NCI-H146 (cell line): ENCODE measurements around the gene KBTBD12.

ENCODE experiments used
- DNase-seq: peaks from one replicate; lab custom pipeline; 2025; lab: John Stamatoyannopoulos, UW

Gene KBTBD12

DNA sequence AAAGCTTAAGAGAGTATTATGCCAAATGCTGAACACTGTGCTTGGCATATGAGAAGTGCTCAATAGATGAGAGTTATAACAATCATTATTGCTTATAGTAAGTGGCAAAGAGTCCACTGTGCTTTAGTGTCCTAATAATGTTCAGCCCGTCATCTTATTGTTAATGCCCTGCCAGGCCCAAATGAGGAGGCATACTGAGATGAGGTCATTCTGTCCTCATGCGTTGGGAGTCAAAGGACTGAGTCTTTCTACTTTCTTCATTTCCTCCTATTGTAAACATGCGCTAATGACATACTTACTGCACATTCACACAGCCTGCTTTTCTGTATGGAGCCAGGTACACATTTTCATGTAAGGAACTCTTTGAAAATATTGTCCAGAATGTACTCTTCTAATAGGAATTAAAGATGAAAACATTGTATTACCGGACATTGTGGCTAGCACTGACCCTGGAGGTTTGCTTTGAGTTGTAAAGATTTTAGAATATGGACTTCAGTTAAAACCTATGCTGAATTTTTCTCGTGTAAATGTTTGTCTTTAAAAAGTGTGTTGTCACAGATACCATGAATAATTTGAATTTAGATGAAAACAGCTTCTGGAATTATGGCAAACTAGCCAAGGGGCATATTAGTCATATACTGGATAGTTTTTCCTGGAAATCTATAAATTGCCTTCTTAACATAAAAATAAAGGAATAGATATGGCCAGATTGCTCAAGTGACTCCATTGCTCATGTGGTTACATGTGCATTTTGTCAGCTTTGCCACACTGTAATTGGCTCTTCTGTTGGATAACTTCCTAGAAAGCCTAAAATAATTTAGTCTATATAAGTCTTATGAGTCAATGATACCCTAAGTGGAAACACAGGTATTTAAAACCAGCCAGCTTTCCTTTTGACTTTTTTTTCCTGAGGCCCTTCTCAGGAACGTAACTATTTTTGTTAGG is 38.3 kb downstream of the KBTBD12 start:
- DNase-seq = no peak

DNA sequence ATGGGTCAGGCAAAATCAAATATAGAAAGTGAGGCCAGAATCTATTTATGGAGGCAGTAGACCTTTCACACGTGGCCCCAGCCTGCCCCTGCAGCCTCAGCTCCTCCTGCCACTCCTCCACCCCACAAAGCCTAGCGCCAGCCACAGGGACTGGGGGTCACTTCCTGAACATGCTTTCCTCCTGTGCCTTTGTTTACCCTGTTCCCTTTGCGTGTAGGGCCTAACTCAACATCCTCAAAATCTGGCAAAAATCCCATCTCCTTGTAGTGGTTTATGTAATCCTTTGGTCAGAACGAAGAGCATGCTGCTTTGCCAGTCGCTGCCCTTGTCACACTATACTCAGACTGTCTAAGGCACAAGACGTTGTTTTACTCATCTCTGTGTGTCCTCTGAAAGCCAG is 39.6 kb downstream of the KBTBD12 start:
- no peak for DNase-seq

DNA sequence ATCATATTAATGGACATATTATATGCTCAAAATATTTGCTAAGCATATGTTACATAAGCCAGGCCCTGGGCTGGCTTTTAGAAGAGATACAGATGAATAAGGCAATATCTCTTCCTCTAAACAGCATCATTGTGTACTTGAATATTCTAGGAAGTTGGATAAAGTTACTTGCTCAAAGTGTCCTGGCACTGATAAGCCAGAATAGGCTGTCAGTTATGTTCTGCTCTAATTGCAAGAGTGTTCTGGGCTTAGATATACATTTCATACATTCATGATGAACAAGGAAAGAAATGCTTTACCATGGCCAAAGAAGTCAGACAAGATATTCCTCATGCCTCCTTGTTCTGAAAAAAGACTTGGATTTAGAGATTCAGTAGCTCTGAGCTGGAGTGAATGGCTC is 40.7 kb downstream of the KBTBD12 start:
- no peak for DNase-seq

DNA sequence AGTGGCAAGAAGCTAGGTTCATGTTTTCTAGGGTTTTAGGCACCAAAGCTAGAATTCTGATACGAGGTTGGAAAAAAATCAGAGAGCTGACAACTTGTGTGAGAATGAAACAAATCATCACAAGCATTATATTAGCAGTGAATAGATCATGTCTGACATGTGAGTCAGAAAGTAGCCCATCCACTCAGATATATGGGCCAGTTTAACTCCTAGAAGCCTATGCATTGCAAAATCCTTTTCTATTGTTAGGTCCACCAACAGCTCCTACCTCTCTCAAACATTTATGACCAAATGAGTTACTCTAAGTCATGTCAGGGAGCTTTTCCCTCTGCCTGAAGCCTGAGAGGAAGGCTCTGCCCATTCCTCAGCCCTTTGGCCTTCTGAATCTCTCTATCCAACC is 44.0 kb downstream of the KBTBD12 start:
- DNase-seq = no peak

DNA sequence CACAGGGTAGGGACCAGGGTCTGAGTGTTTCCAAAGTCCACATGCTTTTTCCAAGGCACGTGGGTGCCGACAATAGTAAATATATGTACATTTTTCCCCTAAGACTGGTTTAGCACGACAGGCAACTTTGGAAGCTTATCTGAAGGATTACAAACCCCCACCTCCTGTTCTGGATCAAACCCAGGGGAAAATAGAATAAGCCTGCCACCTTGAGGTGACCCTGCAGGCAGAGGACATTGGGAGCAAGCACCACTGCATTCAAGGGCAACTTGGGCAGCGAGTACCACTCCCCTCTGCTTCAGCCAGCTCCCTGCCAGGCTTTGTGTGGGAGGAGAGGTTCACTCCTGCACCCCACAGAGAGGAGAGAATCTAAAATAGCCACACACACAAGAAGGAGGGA is 44.8 kb downstream of the KBTBD12 start:
- peak; percentile 84 for DNase-seq

DNA sequence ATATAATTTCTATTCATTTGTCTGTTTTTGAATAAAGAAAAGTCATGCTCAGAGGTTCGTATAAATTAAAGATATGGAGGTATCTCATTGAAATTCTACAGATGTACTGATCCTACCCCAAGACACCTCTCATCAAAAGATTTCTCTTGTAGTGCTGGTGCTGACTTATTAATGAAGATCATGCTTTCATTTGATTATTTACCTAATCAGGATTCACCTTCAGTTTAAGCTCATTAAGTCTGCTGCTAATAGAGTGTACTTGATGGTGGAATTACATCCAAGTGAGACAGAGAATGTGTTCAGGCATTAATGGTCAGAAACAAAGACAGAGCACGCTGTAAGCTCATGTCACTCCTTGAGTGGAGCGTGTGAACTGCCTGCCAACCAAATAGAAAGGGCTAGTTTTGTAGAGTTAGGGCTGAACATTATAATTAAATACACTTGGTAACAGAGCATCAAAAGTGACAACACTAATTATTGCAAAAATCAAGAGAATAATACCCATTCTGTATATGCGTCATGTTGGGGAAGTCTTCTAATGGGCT is 45.5 kb downstream of the KBTBD12 start:
- DNase-seq = no peak

DNA sequence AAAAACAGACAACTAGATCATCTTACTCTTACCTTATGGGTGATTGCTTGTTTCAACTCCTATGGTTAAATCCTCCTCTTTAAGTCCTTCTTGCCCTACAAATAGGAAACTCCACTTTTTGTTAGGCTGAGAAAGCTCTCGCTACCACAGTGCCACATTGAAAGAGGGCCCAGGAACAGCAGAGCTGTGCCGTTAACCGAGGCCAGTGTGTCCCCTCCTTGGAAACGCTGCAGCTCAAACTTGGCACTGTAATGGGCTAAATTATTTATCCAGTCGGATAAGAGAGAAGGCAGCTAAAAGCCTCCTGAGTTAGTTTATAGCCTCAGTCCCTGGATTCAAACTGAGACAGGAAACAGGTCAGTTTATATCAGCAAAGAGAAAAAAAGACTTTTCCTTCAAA is 46.1 kb downstream of the KBTBD12 start:
- no peak for DNase-seq

DNA sequence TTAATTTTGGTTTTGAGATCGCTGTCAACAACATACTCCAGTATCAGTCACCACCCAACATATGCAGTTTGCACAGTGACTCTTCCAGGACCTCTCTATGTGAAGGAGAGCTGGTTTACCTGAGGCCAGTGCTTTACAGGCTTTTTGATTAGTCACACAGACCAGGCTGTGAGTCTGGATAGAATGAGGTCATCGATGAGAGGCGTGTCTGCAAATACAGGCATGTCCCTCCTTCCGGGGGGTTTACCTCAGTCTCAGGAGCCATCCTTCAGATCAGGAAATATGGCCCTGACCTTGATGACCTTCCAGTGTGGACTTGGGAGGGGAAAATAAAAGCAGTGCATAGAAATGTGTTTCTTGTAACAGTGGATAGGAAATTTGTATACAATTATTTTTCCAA is 46.9 kb downstream of the KBTBD12 start:
- peak; percentile 61 for DNase-seq

DNA sequence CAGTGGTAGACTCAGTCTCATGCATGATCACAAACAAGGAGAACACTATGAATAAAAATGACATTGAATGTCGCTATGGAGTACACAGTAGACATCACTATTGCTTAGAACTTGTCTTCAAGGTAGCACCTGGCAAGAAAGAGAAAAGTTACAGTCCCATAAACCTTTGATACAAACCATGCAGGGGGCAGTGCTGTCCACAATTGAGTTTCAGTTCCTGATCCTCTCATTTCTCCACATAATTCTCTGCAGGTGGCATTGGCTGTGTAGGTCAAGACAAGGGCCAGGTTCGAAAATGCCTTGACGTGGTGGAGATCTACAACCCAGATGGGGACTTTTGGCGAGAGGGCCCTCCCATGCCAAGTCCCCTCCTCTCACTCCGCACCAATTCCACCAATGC is 47.9 kb downstream of the KBTBD12 start:
- DNase-seq = no peak

DNA sequence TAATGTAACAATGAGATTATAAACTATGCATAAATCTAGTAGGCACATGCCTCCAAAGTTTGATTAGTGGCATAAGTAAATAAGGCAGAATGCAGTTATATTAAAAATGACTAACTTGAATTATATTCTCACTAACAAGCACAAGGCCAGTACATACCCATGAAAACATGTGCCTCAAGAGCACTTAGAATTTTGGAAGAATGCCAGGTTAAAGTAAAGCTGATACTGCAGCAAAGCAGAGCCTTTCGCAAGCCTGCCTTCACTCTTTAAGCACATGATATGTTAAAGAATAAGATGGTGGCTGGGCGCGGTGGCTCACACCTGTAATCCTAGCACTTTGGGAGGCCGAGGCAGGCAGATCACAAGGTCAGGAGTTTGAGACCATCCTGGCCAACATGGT is 49.0 kb downstream of the KBTBD12 start:
- no peak for DNase-seq

DNA sequence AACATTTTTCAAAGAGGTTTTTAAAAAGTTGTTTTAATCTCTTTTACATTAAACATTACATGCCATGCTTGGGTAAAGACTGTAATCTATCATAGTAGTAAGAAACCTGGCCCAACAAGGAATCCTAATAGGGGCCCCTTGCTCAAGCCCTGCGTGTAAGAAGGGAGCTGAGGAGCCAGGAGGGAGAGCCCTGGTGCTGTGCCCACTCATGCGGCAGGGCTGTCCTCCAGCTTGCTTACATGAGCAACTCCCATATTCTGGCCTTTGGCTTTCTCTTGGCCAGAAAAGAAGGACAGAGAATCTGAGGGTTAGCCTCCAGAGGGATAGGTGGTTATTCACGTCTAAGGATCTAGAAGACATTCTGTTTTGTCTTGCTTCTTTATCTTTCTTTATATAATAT is 49.8 kb downstream of the KBTBD12 start:
- DNase-seq = no peak

DNA sequence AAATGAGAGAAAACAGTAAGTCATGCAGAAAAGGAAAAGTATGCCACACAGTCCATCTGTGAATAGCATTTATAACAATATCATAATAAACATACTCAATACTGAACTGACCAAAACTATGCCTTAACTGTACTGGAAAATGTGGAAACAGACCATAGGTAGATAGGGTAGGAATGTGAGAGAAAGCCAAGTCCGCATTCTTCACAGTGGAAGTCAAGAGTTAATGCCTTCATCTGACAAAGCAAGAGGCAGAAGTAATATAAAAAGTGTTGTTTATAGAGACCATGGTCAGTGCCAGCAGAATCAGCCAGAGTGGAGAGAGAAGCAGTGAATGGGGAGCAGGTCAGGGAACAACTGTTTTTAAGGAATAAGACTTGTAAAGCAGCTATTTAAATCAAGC is 52.3 kb downstream of the KBTBD12 start:
- DNase-seq = no peak

DNA sequence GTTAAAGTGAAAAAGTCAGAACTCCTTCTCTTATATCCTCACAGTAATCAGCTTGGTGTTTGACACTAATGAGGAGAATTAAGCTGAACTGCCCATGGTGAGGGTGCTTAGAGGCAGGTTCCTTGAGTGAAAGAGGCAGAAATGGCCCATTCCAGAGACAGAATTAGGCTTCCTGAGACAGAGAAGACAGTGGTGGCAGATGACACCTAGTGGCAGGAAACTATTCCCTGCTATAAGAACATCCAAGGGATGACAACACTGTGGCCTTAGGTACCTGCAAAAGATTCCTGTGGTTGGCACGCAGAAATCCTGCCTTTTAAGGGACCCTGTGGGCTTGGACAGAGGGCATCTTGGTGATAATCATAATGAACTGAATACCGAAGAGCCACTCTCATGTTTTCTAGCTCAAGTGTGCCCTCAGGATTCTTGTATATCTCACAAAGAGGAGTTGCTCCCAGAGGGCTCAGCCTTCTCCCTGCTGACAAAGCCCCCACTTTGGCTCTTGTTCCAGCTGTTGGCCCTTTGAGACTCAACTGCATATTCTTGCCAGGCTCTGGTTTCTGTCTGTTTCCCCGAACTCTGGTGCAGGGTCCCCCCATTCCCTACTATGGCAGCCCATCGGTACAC is 56.0 kb downstream of the KBTBD12 start:
- peak; percentile 77 for DNase-seq

DNA sequence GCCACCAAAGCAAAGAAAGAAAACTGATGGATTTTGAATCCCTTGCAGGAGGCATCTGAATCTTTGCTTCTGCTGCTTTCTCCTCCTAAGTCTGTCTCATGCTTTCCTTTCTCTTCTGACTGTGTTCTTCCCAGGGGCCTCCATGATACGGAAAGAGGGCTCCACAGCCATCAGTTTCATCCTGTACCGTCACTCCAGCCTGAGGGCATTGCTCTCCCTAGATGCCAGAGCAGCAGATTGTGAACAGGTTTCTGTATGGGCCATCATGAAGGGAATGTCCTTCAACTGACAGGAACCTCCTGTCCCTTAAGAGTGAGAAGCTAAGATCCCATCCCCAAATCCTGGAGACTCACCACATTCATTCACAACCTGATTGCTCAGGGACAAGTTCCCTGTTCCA is 59.2 kb downstream of the KBTBD12 start:
- DNase-seq = no peak

DNA sequence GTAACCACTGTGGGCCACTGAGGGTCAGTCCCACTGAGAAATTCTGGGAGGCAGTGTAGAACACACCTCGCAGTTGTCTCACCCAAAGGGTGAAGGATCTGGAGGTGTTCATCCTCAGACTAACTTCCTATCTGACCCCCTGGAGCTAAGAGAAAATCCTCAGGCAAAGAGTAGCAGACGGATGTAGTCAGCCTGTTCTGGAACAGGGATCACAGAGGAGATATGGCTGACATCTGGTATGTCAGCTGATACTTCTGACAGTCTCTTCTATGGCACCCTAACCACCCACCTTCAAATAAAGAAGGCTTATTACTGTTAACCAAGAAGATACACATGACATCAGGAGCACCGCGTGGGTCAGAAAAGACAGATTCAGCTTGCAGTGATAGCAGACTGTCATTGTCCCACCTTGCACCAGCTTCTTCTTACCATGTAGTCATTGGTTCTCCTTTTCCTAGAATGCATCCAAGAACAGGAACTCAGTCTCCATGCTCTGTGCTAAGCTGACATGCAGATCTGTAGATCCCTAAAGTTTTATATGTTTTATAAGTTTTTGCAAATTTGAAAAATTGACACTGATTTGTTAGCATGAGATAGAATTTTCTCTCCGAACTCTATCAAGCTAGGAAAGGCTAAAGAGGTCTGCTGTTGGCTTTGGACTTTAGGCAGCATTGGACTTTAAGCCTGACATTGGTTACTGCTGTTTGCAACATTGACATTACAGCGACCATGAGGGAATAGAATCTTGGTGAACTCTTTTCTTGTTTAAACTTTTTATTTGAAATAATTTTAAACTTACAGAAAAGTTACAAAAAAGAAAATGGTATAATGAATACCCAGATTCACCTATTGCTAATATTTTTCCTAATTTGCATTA is 60.4 kb downstream of the KBTBD12 start:
- DNase-seq = no peak

DNA sequence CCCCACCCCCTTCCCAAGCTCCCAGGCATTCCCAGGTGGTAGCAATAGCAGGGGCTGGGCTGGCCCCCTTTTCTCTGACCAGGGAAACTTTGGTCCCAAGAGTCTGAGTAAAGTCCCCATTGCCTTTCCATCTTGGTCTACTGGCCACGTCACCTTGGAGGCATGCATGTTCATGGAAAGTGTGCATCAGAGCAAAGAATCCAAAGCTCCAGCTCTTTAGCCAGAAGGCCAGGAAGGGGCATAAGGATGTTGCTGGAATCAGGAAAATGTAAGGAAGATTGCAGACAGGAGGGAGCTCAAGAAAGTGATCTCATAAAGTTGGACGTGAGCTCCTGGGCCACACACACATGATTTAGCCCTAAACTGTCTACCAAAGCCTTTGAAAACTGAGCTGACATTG is 63.6 kb downstream of the KBTBD12 start:
- DNase-seq = no peak

DNA sequence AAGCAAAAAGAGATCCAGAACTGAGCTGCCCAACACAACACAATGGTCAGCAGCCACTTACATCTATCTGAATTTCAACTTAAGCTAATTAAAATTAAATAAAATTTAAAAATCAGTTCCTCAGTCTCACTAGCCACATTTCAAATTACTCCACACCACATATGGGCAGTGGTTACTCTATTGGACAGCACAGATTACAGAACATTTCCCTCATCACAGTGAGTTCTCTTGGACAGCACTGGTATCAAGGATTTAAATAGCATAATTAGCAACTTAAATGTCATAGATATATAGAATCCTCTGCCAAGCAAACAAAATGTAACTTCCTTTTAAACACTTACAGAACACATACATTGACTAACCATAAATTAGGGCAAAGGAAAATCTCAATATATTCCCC is 64.4 kb downstream of the KBTBD12 start:
- DNase-seq = no peak

DNA sequence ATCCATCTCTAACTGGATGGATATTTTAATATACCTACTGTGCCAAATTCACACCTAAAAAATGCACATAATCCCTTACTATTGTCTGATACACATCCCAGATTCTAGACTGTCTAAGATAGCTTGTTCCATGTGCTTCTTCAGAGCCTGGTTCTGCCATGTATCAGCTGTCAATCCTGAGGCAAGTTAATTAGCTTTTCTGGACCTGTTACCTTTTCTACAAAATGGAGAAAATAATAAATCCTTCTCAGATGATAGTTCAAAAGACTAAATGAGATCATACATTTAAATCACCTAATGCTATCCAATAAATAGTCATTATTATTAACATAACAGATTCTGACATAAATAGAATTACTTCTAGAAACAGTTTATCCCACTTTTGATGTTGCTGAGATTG is 66.1 kb downstream of the KBTBD12 start:
- DNase-seq = no peak

DNA sequence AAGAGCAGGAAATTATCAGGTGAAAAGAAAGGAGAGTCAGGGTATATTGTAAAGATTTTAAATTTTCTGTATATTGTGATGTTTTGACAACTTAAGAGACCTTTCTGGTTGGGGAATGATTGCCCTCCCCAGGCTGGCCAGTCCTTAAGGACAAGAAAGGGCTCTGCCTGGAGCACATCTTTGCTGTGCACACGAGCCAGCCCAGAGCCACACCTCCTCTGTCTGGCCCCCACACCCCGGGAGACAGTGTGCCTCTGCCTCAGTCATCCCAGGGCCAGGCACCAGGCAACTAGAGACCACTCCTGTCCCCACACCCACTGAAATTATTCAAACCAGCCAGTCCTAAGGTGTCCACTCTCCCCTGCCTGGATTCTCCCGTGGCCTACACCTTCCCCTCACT is 67.1 kb downstream of the KBTBD12 start:
- DNase-seq = no peak

DNA sequence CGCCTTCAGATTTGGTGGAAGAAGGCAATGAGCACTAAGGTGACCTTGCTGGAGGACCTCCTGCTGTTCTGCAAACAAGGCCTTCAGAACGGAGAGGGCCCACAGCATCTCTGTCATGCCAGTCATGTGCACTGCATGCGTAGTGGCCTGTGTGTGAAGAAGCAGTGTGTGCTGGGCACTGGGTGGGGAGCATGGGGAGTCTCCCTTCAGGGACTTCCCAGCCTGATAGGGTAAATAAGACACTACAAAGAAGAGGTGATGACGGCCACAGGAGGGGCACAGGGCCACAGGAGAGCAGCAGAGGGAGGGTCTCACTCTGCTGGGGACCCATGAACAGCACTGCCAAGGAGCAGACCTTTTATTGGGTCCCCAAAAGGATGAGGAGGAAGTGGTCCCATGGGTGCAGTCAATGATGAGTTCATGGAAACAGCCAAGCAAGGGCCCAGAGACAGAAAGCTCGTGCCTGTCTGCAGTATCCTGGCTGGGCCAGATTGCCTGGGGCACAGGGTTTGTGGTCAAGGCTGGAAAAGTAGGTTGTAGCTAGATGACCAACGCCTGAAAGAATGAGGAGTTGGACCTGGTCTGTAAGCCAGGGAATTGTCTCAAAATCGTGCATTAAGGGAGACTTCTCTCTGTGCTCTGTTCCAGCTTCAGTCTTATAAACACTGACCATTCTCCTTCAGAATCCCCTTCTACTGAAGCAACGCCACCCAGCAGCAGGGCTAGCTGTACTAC is 69.4 kb downstream of the KBTBD12 start:
- no peak for DNase-seq

DNA sequence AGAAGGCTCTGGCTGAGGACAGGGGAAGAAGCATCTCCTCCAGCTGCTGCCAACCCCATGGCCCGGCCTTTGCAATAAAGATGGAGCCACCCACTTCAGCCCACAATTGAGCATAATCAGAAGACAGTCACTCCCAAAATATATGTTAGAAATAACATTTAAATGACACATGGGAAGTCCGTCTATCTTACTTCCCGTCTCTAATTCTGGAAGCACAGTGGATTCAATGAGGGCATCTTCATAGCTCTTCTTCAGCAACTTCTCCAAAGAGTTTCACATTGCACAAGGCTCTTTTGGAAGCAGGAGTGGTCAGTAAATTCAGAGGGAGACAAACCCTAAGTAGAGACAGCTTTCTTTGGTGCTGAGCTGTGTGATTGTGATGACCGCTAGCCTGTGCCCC is 70.2 kb downstream of the KBTBD12 start:
- no peak for DNase-seq
